NCI-H1694 (cell line): ENCODE measurements around the gene ECM2.

Experiments
- DNase-seq: peaks from one replicate; lab custom pipeline; 2025; lab: John Stamatoyannopoulos, UW

Gene ECM2

GRCh38 chr9:92463984-92464383 lies 71.8 kb downstream of the ECM2 start:
- DNase-seq: no peak

GRCh38 chr9:92463387-92463786 lies 72.4 kb downstream of the ECM2 start:
- DNase-seq: no peak

- DNase-seq: no peak
Measured at GRCh38 chr9:92457576-92457975, 78.2 kb downstream of the ECM2 start.

- no peak for DNase-seq
Measured at GRCh38 chr9:92455217-92455616, 80.6 kb downstream of the ECM2 start.

- no peak for DNase-seq
Measured at GRCh38 chr9:92446536-92446935, 89.3 kb downstream of the ECM2 start.
